Activated CD4-positive, alpha-beta memory T cell treated with anti-CD3 and anti-CD28 coated beads, Interleukin-2, amount 10 ng/mL, durations not matched to agents 7 days and 5 days (primary cell): ENCODE measurements around the gene MAPK14. TPM values are rescaled to one million over a fixed set of nuclear protein-coding genes. Genes with fewer than 3 reads are reported as not detected.

Source experiments
- CTCF ChIA-PET: fragments of 350-600 bp; sonication (Branson Sonifier 250); formaldehyde crosslinking; loops from one replicate; lab custom pipeline; 2021; ENCODE audit warnings: antibody characterized with exemption, inconsistent platforms; lab: Charles Lee
- POLR2A ChIA-PET: fragments of 350-600 bp; sonication (Branson Sonifier 250); formaldehyde crosslinking; loops from one replicate; lab custom pipeline; 2021; ENCODE audit warnings: antibody characterized with exemption; lab: Charles Lee
- DNase-seq: peaks from one replicate; pipeline ENCODE4 v3.0.0-alpha.2; 2020
- H3K27ac Mint-ChIP-seq: one replicate; pipeline ENCODE4 v1.8.0; 2021; ENCODE audit warnings: mild to moderate bottlenecking, mixed read lengths
- H3K27me3 Mint-ChIP-seq: one replicate; pipeline ENCODE4 v1.8.0; 2021; ENCODE audit warnings: mixed read lengths
- H3K36me3 Mint-ChIP-seq: one replicate; pipeline ENCODE4 v1.8.0; 2021; ENCODE audit warnings: low read depth, mixed read lengths
- H3K4me1 Mint-ChIP-seq: one replicate; pipeline ENCODE4 v1.8.0; 2021; ENCODE audit warnings: mixed read lengths
- H3K4me3 Mint-ChIP-seq: one replicate; pipeline ENCODE4 v1.8.0; 2021; ENCODE audit warnings: mild to moderate bottlenecking, mixed read lengths
- H3K9me3 Mint-ChIP-seq: one replicate; pipeline ENCODE4 v1.8.0; 2021; ENCODE audit warnings: mixed read lengths
- total RNA-seq, 2 experiments: library from RNA; stranded (reverse); gene quantifications; one replicate each; pipeline ENCODE4 v1.2.3, GENCODE V29; 2021

MAPK14 gene
- total RNA-seq, 2 experiments from 2014 or later: 71.4 to 72.2 TPM

- H3K4me1 Mint-ChIP-seq: peaks cover 38% of the 10 kb centered on the region
- POLR2A ChIA-PET: interaction anchor here (1.1 to 1.2 kb wide), 2 partner anchors 8 to 14 kb away, joined by 3 to 4 read pairs; no protein-coding TSS in a partner anchor
These were observed 107.6 kb downstream of the MAPK14 start for GRCh38 chr6:36135053-36135731.

GRCh38 chr6:36136034-36136433 lies 108.4 kb downstream of the MAPK14 start:
- POLR2A ChIA-PET: interaction anchor here (1.1 to 1.2 kb wide), 2 partner anchors 9 to 15 kb away, joined by 3 to 4 read pairs; no protein-coding TSS in a partner anchor
- CTCF ChIA-PET: interaction anchor here (0.6 to 5.9 kb wide), 2 partner anchors 14 to 461 kb away, joined by 3 to 47 read pairs; no protein-coding TSS in a partner anchor
- Mint-ChIP-seq H3K27ac (no peak overlapping the region), H3K27me3 (no peaks in the 10 kb centered on the region), H3K36me3 (peaks cover 60% of the 10 kb centered on the region), H3K9me3 (no peaks in the 10 kb centered on the region), H3K4me1 (peaks cover 43% of the 10 kb centered on the region), H3K4me3 (no peak overlapping the region)
- DNase-seq: no peak

More at GRCh38 chr6:36135053-36135731, 107.6 kb downstream of the MAPK14 start:
- H3K9me3 Mint-ChIP-seq: no peaks in the 10 kb centered on the region
- H3K27ac Mint-ChIP-seq: no peak overlapping the region
- H3K4me3 Mint-ChIP-seq: no peak overlapping the region
- CTCF ChIA-PET: interaction anchor here (0.6 to 5.9 kb wide), 3 partner anchors 13 to 461 kb away, joined by 3 to 47 read pairs (median 3); no protein-coding TSS in a partner anchor
- H3K27me3 Mint-ChIP-seq: no peaks in the 10 kb centered on the region
- peaks cover 54% of the 10 kb centered on the region for H3K36me3 Mint-ChIP-seq
- DNase-seq: no peak

- no peak for DNase-seq
- ChIA-PET CTCF (no interaction called here), POLR2A (interaction anchor here (1.1 kb wide), 1 partner anchor 10 kb away, joined by 3 read pairs; no protein-coding TSS in a partner anchor)
- Mint-ChIP-seq H3K4me3 (no peak overlapping the region), H3K27ac (no peak overlapping the region), H3K36me3 (peaks cover 61% of the 10 kb centered on the region), H3K27me3 (no peaks in the 10 kb centered on the region), H3K9me3 (no peaks in the 10 kb centered on the region), H3K4me1 (peaks cover 45% of the 10 kb centered on the region)
These were observed 108.9 kb downstream of the MAPK14 start for GRCh38 chr6:36136551-36136950.

GRCh38 chr6:36138667-36139066 lies 111.1 kb downstream of the MAPK14 start:
- H3K4me1 Mint-ChIP-seq: peaks cover 35% of the 10 kb centered on the region
- CTCF ChIA-PET: interaction anchor here (2.0 to 2.2 kb wide), 2 partner anchors 18 to 56 kb away, joined by 8 to 9 read pairs; no protein-coding TSS in a partner anchor
- H3K36me3 Mint-ChIP-seq: peaks cover 57% of the 10 kb centered on the region
- no peak overlapping the region for H3K4me3 Mint-ChIP-seq
- H3K27me3 Mint-ChIP-seq: no peaks in the 10 kb centered on the region
- no peak for DNase-seq
- POLR2A ChIA-PET: interaction anchor here (3.5 to 7.6 kb wide), 2 partner anchors 8 to 110 kb away, joined by 12 to 42 read pairs; partner anchors contain the start of genes MAPK13 and MAPK14
- no peak overlapping the region for H3K27ac Mint-ChIP-seq
- no peaks in the 10 kb centered on the region for H3K9me3 Mint-ChIP-seq

GRCh38 chr6:36139431-36139830 lies 111.8 kb downstream of the MAPK14 start:
- Mint-ChIP-seq H3K27me3 (no peaks in the 10 kb centered on the region), H3K4me3 (no peak overlapping the region), H3K36me3 (peaks cover 53% of the 10 kb centered on the region), H3K4me1 (peaks cover 32% of the 10 kb centered on the region), H3K9me3 (no peaks in the 10 kb centered on the region), H3K27ac (peak overlapping the region; percentile 49)
- no peak for DNase-seq
- CTCF ChIA-PET: interaction anchor here (1.1 to 2.2 kb wide), 6 partner anchors 8 to 56 kb away, joined by 3 to 9 read pairs (median 4); no protein-coding TSS in a partner anchor
- POLR2A ChIA-PET: interaction anchor here (0.6 to 7.6 kb wide), 3 partner anchors 9 to 111 kb away, joined by 4 to 42 read pairs (median 12); partner anchors contain the start of genes MAPK13 and MAPK14

- ChIA-PET CTCF (interaction anchor here (0.8 to 2.2 kb wide), 7 partner anchors 8 to 55 kb away, joined by 3 to 9 read pairs (median 4); no protein-coding TSS in a partner anchor), POLR2A (interaction anchor here (0.6 to 7.6 kb wide), 3 partner anchors 10 to 112 kb away, joined by 3 to 42 read pairs (median 12); partner anchors contain the start of genes MAPK13 and MAPK14)
- Mint-ChIP-seq H3K9me3 (no peaks in the 10 kb centered on the region), H3K4me1 (peaks cover 32% of the 10 kb centered on the region), H3K27ac (peak overlapping the region; percentile 49), H3K4me3 (no peak overlapping the region), H3K27me3 (no peaks in the 10 kb centered on the region), H3K36me3 (peaks cover 51% of the 10 kb centered on the region)
- DNase-seq: no peak
These were observed 112.5 kb downstream of the MAPK14 start for GRCh38 chr6:36139991-36140710.

GRCh38 chr6:36141091-36141490 lies 113.5 kb downstream of the MAPK14 start:
- H3K4me1 Mint-ChIP-seq: peaks cover 32% of the 10 kb centered on the region
- CTCF ChIA-PET: interaction anchor here (1.6 to 2.2 kb wide), 2 partner anchors 9 to 54 kb away, joined by 3 to 8 read pairs; no protein-coding TSS in a partner anchor
- no peak overlapping the region for H3K4me3 Mint-ChIP-seq
- peaks cover 44% of the 10 kb centered on the region for H3K36me3 Mint-ChIP-seq
- DNase-seq: no peak
- POLR2A ChIA-PET: interaction anchor here (1.2 to 7.6 kb wide), 5 partner anchors 8 to 113 kb away, joined by 4 to 42 read pairs (median 5); partner anchors contain the start of genes MAPK13 and MAPK14
- no peaks in the 10 kb centered on the region for H3K27me3 Mint-ChIP-seq
- peak overlapping the region; percentile 56 for H3K27ac Mint-ChIP-seq
- H3K9me3 Mint-ChIP-seq: no peaks in the 10 kb centered on the region

GRCh38 chr6:36141961-36142360 lies 114.4 kb downstream of the MAPK14 start:
- ChIA-PET POLR2A (interaction anchor here (1.2 to 7.6 kb wide), 5 partner anchors 9 to 113 kb away, joined by 4 to 42 read pairs (median 5); partner anchors contain the start of genes MAPK13 and MAPK14), CTCF (no interaction called here)
- Mint-ChIP-seq H3K27ac (peak overlapping the region; percentile 26), H3K4me3 (no peak overlapping the region), H3K27me3 (no peaks in the 10 kb centered on the region), H3K36me3 (peaks cover 37% of the 10 kb centered on the region), H3K9me3 (no peaks in the 10 kb centered on the region), H3K4me1 (peaks cover 38% of the 10 kb centered on the region)
- no peak for DNase-seq

- no peak for DNase-seq
- Mint-ChIP-seq H3K27ac (no peak overlapping the region), H3K9me3 (peaks cover 8% of the 10 kb centered on the region), H3K27me3 (no peaks in the 10 kb centered on the region), H3K4me3 (no peak overlapping the region), H3K36me3 (peaks cover 35% of the 10 kb centered on the region), H3K4me1 (peaks cover 45% of the 10 kb centered on the region)
- ChIA-PET POLR2A (interaction anchor here (0.7 to 7.6 kb wide), 6 partner anchors 10 to 226 kb away, joined by 3 to 42 read pairs (median 4); partner anchors contain the start of gene MAPK13), CTCF (no interaction called here)
These were observed 115.6 kb downstream of the MAPK14 start for GRCh38 chr6:36142971-36143838.

- Mint-ChIP-seq H3K27me3 (no peaks in the 10 kb centered on the region), H3K27ac (no peak overlapping the region)
- CTCF ChIA-PET: interaction anchor here (1.1 kb wide), 1 partner anchor 157 kb away, joined by 4 read pairs; no protein-coding TSS in a partner anchor
These were observed 117.9 kb downstream of the MAPK14 start for GRCh38 chr6:36145495-36145894.

GRCh38 chr6:36147294-36147693 lies 119.7 kb downstream of the MAPK14 start:
- CTCF ChIA-PET: interaction anchor here (1.2 kb wide), 1 partner anchor 16 kb away, joined by 5 read pairs; no protein-coding TSS in a partner anchor
- Mint-ChIP-seq H3K4me3 (no peak overlapping the region), H3K36me3 (peaks cover 9% of the 10 kb centered on the region), H3K27ac (peak overlapping the region; percentile 33), H3K4me1 (peaks cover 29% of the 10 kb centered on the region), H3K27me3 (no peaks in the 10 kb centered on the region), H3K9me3 (peaks cover 17% of the 10 kb centered on the region)
- no peak for DNase-seq
- POLR2A ChIA-PET: interaction anchor here (1.0 kb wide), 1 partner anchor 10 kb away, joined by 3 read pairs; no protein-coding TSS in a partner anchor

More at GRCh38 chr6:36145495-36145894, 117.9 kb downstream of the MAPK14 start:
- H3K4me1 Mint-ChIP-seq: peaks cover 45% of the 10 kb centered on the region
- POLR2A ChIA-PET: interaction anchor here (0.8 to 7.6 kb wide), 5 partner anchors 12 to 117 kb away, joined by 3 to 42 read pairs (median 3); partner anchors contain the start of gene MAPK13
- no peak overlapping the region for H3K4me3 Mint-ChIP-seq
- DNase-seq: no peak
- H3K9me3 Mint-ChIP-seq: peaks cover 17% of the 10 kb centered on the region
- H3K36me3 Mint-ChIP-seq: peaks cover 20% of the 10 kb centered on the region
